NCI-H1417 (cell line): ENCODE measurements around the gene IL12RB2.

ENCODE experiments used
- DNase-seq, 3 experiments: peaks; one replicate each; lab custom pipeline; 2025; lab: John Stamatoyannopoulos, UW

The IL12RB2 gene

GRCh38 chr1:67347688-67348472, 40.2 kb downstream of the IL12RB2 start:
- DNase-seq: peak; percentile 41 to 74 (median 60)

- DNase-seq: peak in 2 of 3 experiments; percentile 14 to 67
These were observed 41.0 kb downstream of the IL12RB2 start for GRCh38 chr1:67348586-67349252.

- no peak for DNase-seq
These were observed 43.1 kb downstream of the IL12RB2 start for GRCh38 chr1:67350783-67351182.

GRCh38 chr1:67352211-67352610, 44.5 kb downstream of the IL12RB2 start:
- DNase-seq: no peak

GRCh38 chr1:67355745-67356424, 48.2 kb downstream of the IL12RB2 start:
- no peak for DNase-seq

GRCh38 chr1:67359592-67359991, 51.9 kb downstream of the IL12RB2 start:
- no peak for DNase-seq

- DNase-seq: no peak
These were observed 54.0 kb downstream of the IL12RB2 start for GRCh38 chr1:67361641-67362040.

GRCh38 chr1:67367370-67368045, 59.8 kb downstream of the IL12RB2 start:
- DNase-seq: peak; percentile 10 to 68 (median 23)

GRCh38 chr1:67368046-67368514, 60.4 kb downstream of the IL12RB2 start:
- DNase-seq: peak in 1 of 3 experiments; percentile 68

GRCh38 chr1:67371043-67371442, 63.4 kb downstream of the IL12RB2 start:
- DNase-seq: no peak

- no peak for DNase-seq
These were observed 64.0 kb downstream of the IL12RB2 start for GRCh38 chr1:67371681-67372080.

- DNase-seq: no peak
These were observed 64.5 kb downstream of the IL12RB2 start for GRCh38 chr1:67372136-67372535.

- DNase-seq: no peak
These were observed 65.2 kb downstream of the IL12RB2 start for GRCh38 chr1:67372898-67373297.

- no peak for DNase-seq
These were observed 68.7 kb downstream of the IL12RB2 start for GRCh38 chr1:67376381-67376780.

- no peak for DNase-seq
These were observed 69.6 kb downstream of the IL12RB2 start for GRCh38 chr1:67377253-67377652.

- DNase-seq: no peak
These were observed 73.5 kb downstream of the IL12RB2 start for GRCh38 chr1:67381154-67381553.

GRCh38 chr1:67382292-67382691, 74.6 kb downstream of the IL12RB2 start:
- DNase-seq: no peak

GRCh38 chr1:67383999-67384638, 76.4 kb downstream of the IL12RB2 start:
- DNase-seq: no peak

GRCh38 chr1:67390041-67390887, 82.6 kb downstream of the IL12RB2 start:
- DNase-seq: no peak

GRCh38 chr1:67393240-67393639, 85.6 kb downstream of the IL12RB2 start:
- no peak for DNase-seq

GRCh38 chr1:67393737-67394136, 86.1 kb downstream of the IL12RB2 start:
- DNase-seq: no peak
